Astrocyte (in vitro differentiated cells and primary cell): Measurements from ENCODE around the gene CAPZA2.

ENCODE experiments used
- CTCF ChIP-seq: IDR thresholded peaks from 2 replicates; pipeline ENCODE4 v1.5.1; 2011; ENCODE audit warnings: low read depth, mild to moderate bottlenecking, inconsistent platforms, low read length, moderate library complexity; ENCODE audit not compliant: insufficient read depth
- EZH2 ChIP-seq: IDR thresholded peaks from 2 replicates; pipeline ENCODE4 v1.6.1; 2012; ENCODE audit warnings: mild to moderate bottlenecking, low read length, inconsistent platforms; ENCODE audit not compliant: insufficient read depth

- TF ChIP-seq CTCF (no peak), EZH2 (no peak)
Measured at GRCh38 chr7:116910383-116910782, 48.0 kb downstream of the CAPZA2 start.
